HG03378 (cell line): ENCODE data around the gene NTPCR.

ENCODE experiments used
- ATAC-seq: cut with Tn5 transposase; IDR thresholded peaks from one replicate; pipeline ENCODE4 v1.9.1; 2021; ENCODE audit warnings: mild to moderate bottlenecking, moderate library complexity; ENCODE audit not compliant: unreplicated experiment

The NTPCR gene

DNA sequence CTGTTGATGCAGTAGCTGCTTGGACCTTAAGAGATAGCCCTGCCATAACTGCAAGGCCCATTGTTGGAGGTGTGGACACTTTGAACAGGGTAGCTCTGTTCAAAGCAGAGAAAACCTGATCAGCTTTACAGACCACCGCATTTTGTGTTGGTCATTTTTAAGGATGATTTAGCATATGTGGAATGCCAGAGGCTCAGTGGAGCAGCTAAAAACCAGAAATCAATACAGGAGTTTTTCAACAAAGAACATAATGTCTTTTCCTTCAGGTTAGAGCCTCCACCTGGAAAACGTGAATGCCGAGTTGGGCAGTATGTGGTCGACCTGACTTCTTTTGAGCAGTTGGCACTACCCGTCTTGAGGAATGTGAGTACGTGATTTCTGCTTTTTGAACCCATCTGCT, 5.7 kb downstream of the NTPCR start:
- ATAC-seq = no peak

- no peak for ATAC-seq
Measured at GRCh38 chr1:232958067-232958466, 7.7 kb downstream of the NTPCR start.

GRCh38 chr1:232962761-232963745, 12.6 kb downstream of the NTPCR start:
- ATAC-seq = no peak

DNA sequence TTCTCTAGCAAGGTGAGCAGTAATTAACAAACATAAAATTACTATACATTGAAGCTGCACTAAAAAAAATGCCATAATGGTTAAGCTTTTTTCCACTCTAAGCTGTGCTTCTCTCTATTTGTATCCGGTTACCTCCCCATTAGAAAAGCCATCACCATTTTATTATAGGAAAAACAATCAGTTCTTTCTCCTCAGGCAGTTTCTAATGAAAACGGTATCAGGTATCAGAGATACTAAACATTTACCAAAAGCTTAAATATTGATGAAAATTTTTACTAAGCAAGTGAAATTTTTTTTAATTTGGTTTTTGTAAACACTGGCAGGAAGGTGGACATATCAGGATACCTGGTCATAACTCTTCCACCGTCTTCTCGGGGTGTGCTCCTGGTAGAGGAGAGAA, 14.2 kb downstream of the NTPCR start:
- ATAC-seq = no peak

DNA sequence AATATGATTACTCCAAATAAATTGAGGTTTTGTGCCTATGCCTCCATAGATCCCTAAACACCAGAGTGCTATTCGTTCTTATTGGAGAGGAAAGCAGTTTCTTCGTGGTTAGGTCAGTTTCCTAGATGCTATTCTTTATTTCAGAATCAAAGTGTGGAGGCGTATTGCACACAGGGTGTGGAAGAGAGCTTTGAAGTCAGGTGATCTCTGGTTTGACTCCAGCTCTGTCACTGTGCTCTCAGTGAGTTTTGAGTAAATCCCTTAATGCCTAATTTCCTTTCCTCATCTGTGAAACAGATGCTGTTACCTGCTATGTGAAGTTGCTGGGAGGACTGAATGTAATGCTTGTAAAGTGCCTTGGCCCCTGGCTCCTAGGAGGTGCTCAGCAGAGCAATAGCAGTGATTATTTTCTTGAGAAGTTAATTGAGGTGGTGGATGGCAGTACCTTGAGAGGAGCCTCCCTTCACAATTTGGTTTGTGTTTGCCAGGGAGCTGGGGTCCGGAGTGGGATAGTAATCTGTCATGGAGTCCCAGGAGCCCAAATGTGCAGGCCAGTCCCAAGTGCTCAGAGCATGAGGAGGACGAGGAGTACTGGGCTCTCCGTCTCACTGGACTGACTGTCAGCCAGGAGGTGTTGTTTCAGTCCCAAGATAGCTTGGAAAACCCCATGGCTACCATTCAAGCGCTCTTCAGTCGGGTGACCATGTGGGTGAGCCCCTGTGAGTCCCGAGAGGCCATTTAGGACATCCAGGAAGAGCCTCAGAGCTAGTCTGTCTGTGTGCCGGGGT, 14.9 kb downstream of the NTPCR start:
- ATAC-seq = no peak

DNA sequence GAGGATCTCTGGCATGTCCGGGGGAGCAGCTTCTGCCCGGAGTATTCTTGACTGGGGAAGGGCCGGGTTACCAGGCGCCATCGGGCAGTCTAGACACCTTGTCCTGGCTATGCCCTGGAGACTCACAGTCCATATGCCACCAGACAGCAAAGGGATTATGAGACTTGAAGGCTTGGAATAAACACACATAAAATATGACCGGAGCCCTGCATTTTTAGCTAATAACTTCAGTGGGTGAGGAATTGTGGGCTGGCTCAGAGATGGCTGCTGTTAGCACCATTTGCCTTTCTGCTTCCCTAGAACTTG, 15.5 kb downstream of the NTPCR start:
- no peak for ATAC-seq

- ATAC-seq = no peak
Measured at GRCh38 chr1:232966663-232967062, 16.3 kb downstream of the NTPCR start.

- ATAC-seq = no peak
Measured at GRCh38 chr1:232968391-232968790, 18.0 kb downstream of the NTPCR start.

DNA sequence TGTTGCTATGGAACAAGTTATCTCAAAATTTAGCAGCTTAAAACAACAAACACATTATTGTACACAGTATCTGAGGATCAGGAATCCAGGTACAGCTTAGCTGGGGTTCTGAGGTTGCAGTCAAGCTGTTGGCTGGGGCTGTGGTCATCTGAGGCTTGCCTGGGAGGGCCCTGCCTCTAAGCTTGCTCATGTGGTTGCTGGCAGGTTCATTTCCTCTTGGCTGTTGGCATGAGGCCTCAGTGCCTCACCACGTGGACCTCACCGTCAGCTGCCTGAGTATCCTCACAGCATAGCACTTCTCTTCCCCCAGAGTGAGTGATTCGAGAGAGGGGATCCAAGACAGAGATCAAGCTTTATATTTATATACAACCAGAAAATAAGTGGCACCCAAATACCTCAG, 18.6 kb downstream of the NTPCR start:
- ATAC-seq = no peak

GRCh38 chr1:232969799-232970198, 19.4 kb downstream of the NTPCR start:
- ATAC-seq = no peak

GRCh38 chr1:232970508-232970907, 20.1 kb downstream of the NTPCR start:
- no peak for ATAC-seq

DNA sequence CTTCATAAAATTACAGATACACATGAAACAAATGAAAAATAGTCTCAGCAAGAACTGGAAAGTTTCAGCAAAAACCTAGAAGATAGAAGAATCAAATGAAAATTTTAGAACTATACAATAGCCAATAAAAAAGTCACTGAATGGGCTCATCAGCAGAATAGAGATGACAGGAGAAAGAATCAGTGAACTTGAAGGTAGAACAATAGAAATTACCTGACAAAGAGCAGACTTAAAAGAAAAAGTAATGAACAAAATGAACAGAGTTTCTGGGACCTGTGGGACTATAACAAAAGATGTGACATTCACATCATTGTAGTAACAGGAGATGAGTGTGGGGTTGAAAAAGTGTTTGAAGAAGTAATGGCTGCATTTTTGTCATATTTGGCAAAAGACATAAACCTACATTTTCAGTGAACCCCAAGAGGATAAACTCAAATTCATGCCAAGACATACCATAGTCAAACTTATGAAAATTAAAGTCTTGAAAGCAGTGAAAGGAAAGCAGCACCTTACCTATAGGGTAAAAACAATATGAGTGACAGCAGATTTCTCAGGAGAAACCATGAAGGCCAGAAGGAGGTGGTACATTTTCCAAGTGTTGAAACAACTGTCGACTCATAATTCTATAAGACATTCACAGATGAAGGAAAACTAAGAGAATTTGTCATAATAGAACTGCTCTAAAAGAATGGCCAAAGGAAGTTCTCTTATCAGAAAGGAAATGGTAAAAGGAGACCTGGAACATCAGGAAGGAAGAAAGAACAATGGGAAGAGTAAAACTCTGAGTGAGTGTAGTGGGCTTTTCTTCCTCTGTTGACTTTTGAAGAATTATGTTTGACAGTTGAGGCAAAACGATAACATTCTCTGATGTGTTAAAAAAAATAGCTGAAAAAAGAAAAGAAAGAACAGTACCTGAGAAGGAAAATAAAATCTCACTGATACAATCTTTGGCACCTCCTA, 23.5 kb downstream of the NTPCR start:
- ATAC-seq = no peak

GRCh38 chr1:232974971-232975370, 24.6 kb downstream of the NTPCR start:
- no peak for ATAC-seq

DNA sequence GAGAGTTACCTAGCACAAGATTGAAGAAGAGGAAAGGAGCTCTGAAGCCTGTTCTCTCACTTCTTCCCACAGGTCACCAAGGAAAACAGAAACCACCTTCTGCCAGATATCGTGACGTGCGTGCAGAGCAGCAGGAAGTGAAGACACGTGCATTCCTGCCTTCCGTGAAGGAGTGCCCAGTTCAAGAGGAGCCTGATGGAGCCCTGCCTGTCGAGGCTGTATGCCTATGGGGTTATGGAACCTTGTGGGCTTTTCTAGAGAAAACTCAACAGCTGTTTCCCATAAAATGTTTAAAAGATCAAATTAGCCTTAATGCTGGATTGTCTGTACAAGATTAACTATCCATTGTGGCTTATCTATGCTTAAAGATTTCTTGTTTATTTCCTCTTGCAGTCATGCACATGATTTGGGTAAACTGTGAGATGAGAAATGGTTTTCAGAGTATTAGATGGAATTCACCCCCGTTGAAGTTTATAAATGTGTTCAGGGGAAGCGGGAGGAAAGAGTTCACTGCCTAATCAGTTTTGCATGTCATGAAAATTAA, 27.8 kb downstream of the NTPCR start:
- ATAC-seq = no peak

- ATAC-seq = no peak
Measured at GRCh38 chr1:232978815-232979214, 28.4 kb downstream of the NTPCR start.

GRCh38 chr1:232979558-232979957, 29.1 kb downstream of the NTPCR start:
- no peak for ATAC-seq

GRCh38 chr1:232980355-232980978, 30.1 kb downstream of the NTPCR start:
- ATAC-seq = no peak

DNA sequence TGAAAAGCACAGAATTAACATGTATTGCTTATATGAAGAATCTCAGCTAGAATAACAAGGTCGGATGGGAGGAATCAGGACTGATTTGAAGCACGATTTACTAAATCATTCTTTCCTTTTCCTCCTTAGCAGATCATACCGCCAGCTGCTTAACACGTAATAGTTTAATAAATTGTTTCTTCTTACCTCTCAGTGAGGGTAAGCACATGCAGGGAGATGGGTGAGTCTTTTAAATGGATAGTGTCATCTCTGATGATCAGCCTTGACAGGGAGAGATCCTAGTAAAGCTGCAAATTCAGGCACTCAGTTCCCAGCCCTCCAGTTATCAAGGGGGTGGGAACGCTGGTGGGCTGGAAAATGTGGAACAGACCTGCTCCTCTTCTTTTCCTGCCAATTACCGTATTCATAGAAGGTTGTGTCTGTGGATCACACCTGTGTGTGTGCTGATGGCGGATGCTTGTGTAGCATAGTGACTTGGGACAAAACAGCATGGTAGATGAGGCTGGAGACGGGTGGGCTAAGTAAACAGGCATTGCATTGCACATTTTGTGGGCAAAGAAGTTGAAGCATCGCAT, 30.7 kb downstream of the NTPCR start:
- no peak for ATAC-seq

- ATAC-seq = no peak
Measured at GRCh38 chr1:232982238-232982944, 32.0 kb downstream of the NTPCR start.
